Measurements from ENCODE around the gene INHBE.
A peak's percentile ranks its signal among the peaks of the same experiment; 100 is the strongest.

INHBE gene

DNA sequence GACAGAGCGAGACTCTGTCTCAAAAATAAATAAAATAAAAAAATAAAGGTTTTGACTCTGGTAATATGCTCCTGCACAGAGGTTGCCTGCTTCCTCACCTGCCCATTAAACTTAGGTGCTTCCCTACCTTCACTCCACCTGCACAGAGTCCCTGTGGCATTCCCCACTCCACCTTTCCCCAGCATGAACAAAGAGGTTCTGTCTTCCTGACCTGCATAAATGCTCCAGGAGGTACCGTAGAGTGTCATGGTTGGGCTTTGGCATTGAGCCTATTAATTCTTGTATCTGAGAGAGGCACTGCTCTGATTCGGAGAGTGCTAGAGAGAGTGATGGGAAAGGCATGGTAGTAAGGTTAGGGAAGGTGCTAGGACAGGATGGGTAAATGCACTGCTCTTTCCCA lies 18.3 kb downstream of the INHBE start:
- Histone ChIP-seq H4K20me1 (ENCODE audit: insufficient read depth, low read length, poor library complexity, severe bottlenecking) (peaks cover 3% of the 10 kb centered on the region), H3K9me3 (ENCODE audit: insufficient read depth, low read depth, low read length) (no peaks in the 10 kb centered on the region), H3K4me2 (ENCODE audit: low read depth, low read length, poor library complexity, severe bottlenecking) (peak overlapping the region; percentile 36), H3F3A (ENCODE audit: low read depth) (no peaks in the 10 kb centered on the region), H3K79me2 (ENCODE audit: insufficient read depth, low read length) (peaks cover 47% of the 10 kb centered on the region), H3K9me2 (replicated peaks; ENCODE audit: low read depth, low read length) (no peaks in the 10 kb centered on the region), H3K36me3 (ENCODE audit: insufficient read depth, low read length) (peaks cover 7% of the 10 kb centered on the region; the same call in 1 of the 2 replicates), H3K4me3 (ENCODE audit: low read length, poor library complexity, severe bottlenecking) (no peak overlapping the region), H3K27me3 (ENCODE audit: insufficient read depth, low read length, poor library complexity, severe bottlenecking) (no peaks in the 10 kb centered on the region), H3K9ac (ENCODE audit: low read depth, low read length, poor library complexity, severe bottlenecking) (no peak overlapping the region), H3K4me1 (ENCODE audit: insufficient read depth, low read length, poor library complexity, severe bottlenecking) (peaks cover 31% of the 10 kb centered on the region), H2AFZ (ENCODE audit: low read length) (no peak overlapping the region)
- TF ChIP-seq EZH2phosphoT487 (IDR thresholded peaks at IDR 0.05; ENCODE audit: borderline replicate concordance) = no peak
- TF ChIP-seq, protein P1, sequence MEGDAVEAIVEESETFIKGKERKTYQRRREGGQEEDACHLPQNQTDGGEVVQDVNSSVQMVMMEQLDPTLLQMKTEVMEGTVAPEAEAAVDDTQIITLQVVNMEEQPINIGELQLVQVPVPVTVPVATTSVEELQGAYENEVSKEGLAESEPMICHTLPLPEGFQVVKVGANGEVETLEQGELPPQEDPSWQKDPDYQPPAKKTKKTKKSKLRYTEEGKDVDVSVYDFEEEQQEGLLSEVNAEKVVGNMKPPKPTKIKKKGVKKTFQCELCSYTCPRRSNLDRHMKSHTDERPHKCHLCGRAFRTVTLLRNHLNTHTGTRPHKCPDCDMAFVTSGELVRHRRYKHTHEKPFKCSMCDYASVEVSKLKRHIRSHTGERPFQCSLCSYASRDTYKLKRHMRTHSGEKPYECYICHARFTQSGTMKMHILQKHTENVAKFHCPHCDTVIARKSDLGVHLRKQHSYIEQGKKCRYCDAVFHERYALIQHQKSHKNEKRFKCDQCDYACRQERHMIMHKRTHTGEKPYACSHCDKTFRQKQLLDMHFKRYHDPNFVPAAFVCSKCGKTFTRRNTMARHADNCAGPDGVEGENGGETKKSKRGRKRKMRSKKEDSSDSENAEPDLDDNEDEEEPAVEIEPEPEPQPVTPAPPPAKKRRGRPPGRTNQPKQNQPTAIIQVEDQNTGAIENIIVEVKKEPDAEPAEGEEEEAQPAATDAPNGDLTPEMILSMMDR (conservative IDR thresholded peaks at IDR 0.05; ENCODE audit: low read length) = no peak

DNA sequence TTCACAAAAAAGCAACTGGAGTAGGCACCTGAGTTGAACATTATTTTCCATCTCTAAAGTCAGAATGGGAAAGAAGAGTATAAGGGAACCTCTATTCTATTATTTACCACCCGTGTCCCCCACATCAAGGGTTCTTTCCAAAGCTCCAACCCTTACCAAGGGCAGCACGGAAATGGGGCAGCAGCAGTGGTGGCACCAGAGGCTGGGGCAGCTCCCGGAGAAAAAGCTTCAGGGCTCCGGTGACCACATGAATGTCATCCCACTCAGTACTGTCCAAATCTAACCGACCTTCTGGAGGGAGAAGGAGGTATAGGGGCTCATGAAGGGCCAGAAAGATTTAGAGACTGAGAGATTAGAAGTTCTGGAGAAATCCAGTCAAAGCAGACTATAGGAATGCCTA lies 18.8 kb downstream of the INHBE start:
- Histone ChIP-seq H4K20me1 (ENCODE audit: insufficient read depth, low read length, poor library complexity, severe bottlenecking) (peaks cover 3% of the 10 kb centered on the region), H2AFZ (ENCODE audit: low read length) (no peak overlapping the region), H3F3A (ENCODE audit: low read depth) (no peaks in the 10 kb centered on the region), H3K4me2 (ENCODE audit: low read depth, low read length, poor library complexity, severe bottlenecking) (peak overlapping the region; percentile 36), H3K9me2 (replicated peaks; ENCODE audit: low read depth, low read length) (no peaks in the 10 kb centered on the region), H3K27me3 (ENCODE audit: insufficient read depth, low read length, poor library complexity, severe bottlenecking) (no peaks in the 10 kb centered on the region), H3K9ac (ENCODE audit: low read depth, low read length, poor library complexity, severe bottlenecking) (peak overlapping the region; percentile 22), H3K4me1 (ENCODE audit: insufficient read depth, low read length, poor library complexity, severe bottlenecking) (peaks cover 36% of the 10 kb centered on the region), H3K4me3 (ENCODE audit: low read length, poor library complexity, severe bottlenecking) (no peak overlapping the region), H3K79me2 (ENCODE audit: insufficient read depth, low read length) (peaks cover 52% of the 10 kb centered on the region), H3K36me3 (ENCODE audit: insufficient read depth, low read length) (peaks cover 7% of the 10 kb centered on the region; the same call in 1 of the 2 replicates), H3K9me3 (ENCODE audit: insufficient read depth, low read depth, low read length) (no peaks in the 10 kb centered on the region)
- no peak for TF ChIP-seq EZH2phosphoT487 (IDR thresholded peaks at IDR 0.05; ENCODE audit: borderline replicate concordance)
- TF ChIP-seq, protein P1 (conservative IDR thresholded peaks at IDR 0.05; ENCODE audit: low read length) = no peak

- H3K4me2 ChIP-seq (ENCODE audit: low read depth, low read length, poor library complexity, severe bottlenecking) = peak overlapping the region; percentile 36
- H2AFZ ChIP-seq (ENCODE audit: low read length) = no peak overlapping the region
Observed at GRCh38 chr12:57474430-57474829, 19.3 kb downstream of the INHBE start.

More at GRCh38 chr12:57474430-57474829, 19.3 kb downstream of the INHBE start:
- no peaks in the 10 kb centered on the region for H3K9me2 ChIP-seq (replicated peaks; ENCODE audit: low read depth, low read length)
- no peaks in the 10 kb centered on the region for H3K9me3 ChIP-seq (ENCODE audit: insufficient read depth, low read depth, low read length)
- H3K4me3 ChIP-seq (ENCODE audit: low read length, poor library complexity, severe bottlenecking) = no peak overlapping the region
- H3K27me3 ChIP-seq (ENCODE audit: insufficient read depth, low read length, poor library complexity, severe bottlenecking) = no peaks in the 10 kb centered on the region
- H4K20me1 ChIP-seq (ENCODE audit: insufficient read depth, low read length, poor library complexity, severe bottlenecking) = peaks cover 3% of the 10 kb centered on the region
- peaks cover 54% of the 10 kb centered on the region for H3K79me2 ChIP-seq (ENCODE audit: insufficient read depth, low read length)
- no peak overlapping the region for H3K9ac ChIP-seq (ENCODE audit: low read depth, low read length, poor library complexity, severe bottlenecking)
- no peak for TF ChIP-seq EZH2phosphoT487 (IDR thresholded peaks at IDR 0.05; ENCODE audit: borderline replicate concordance)
- TF ChIP-seq, protein P1 (conservative IDR thresholded peaks at IDR 0.05; ENCODE audit: low read length) = no peak
- no peaks in the 10 kb centered on the region for H3F3A ChIP-seq (ENCODE audit: low read depth)
- H3K4me1 ChIP-seq (ENCODE audit: insufficient read depth, low read length, poor library complexity, severe bottlenecking) = peaks cover 42% of the 10 kb centered on the region
- peaks cover 7% of the 10 kb centered on the region; the same call in 1 of the 2 replicates for H3K36me3 ChIP-seq (ENCODE audit: insufficient read depth, low read length)
